WTC11 (cell line): ENCODE results near the gene NEDD4. TPM values are rescaled to one million over a fixed set of nuclear protein-coding genes. Genes with fewer than 3 reads are reported as not detected.

Experiments
- ATAC-seq: fragments of 200-7000 bp; cut with Tn5 transposase; 2 replicates; pipeline ENCODE4 v1.10.0; 2021; ENCODE audit warnings: mild to moderate bottlenecking, moderate library complexity
- CTCF ChIA-PET: fragments of 300-600 bp; sonication (Branson Sonifier 250); formaldehyde crosslinking; loops from one replicate; lab custom pipeline; 2021; ENCODE audit warnings: antibody characterized with exemption; lab: Charles Lee
- POLR2A ChIA-PET: fragments of 350-600 bp; sonication (Branson Sonifier 250); formaldehyde crosslinking; loops from one replicate; lab custom pipeline; 2021; ENCODE audit warnings: antibody characterized with exemption; lab: Charles Lee
- DNase-seq: peaks from one replicate; pipeline ENCODE4 v3.0.0; 2021; ENCODE audit warnings: low spot score
- H3K27ac Mint-ChIP-seq: 2 replicates; pipeline ENCODE4 v1.8.0; 2021; ENCODE audit warnings: mixed read lengths
- H3K27me3 Mint-ChIP-seq: 2 replicates; pipeline ENCODE4 v1.8.0; 2021; ENCODE audit warnings: low read depth, mild to moderate bottlenecking, moderate library complexity, mixed read lengths
- H3K36me3 Mint-ChIP-seq: 2 replicates; pipeline ENCODE4 v1.8.0; 2021; ENCODE audit warnings: mixed read lengths
- H3K4me1 Mint-ChIP-seq: 2 replicates; pipeline ENCODE4 v1.8.0; 2022; ENCODE audit warnings: mixed read lengths
- H3K4me3 Mint-ChIP-seq: 2 replicates; pipeline ENCODE4 v1.8.0; 2021; ENCODE audit warnings: mild to moderate bottlenecking, moderate library complexity, mixed read lengths
- H3K9me3 Mint-ChIP-seq: 2 replicates; pipeline ENCODE4 v1.8.0; 2021; ENCODE audit warnings: mixed read lengths
- ARID4B ChIP-seq: sonication (generic); formaldehyde crosslinking; IDR thresholded peaks from 2 replicates; pipeline ENCODE4 v1.8.0; 2023; ENCODE audit warnings: missing genetic modification reagents, mild to moderate bottlenecking, borderline replicate concordance
- ATF6 ChIP-seq: sonication (generic); formaldehyde crosslinking; IDR thresholded peaks from 2 replicates; pipeline ENCODE4 v1.8.1; 2023; ENCODE audit warnings: mild to moderate bottlenecking, missing genetic modification reagents
- CTCF ChIP-seq: fragments of 200-600 bp; IDR thresholded peaks from 2 replicates; pipeline ENCODE4 v1.8.0; 2022; ENCODE audit warnings: antibody characterized with exemption
- ERG ChIP-seq: fragments of 250-450 bp; sonication (Bioruptor Pico); IDR thresholded peaks from 2 replicates; pipeline ENCODE4 v1.8.0; 2021; ENCODE audit warnings: mild to moderate bottlenecking
- FOXP4 ChIP-seq: sonication (generic); formaldehyde crosslinking; IDR thresholded peaks from 2 replicates; pipeline ENCODE4 v1.8.0; 2022; ENCODE audit warnings: mild to moderate bottlenecking, missing genetic modification reagents
- MAX ChIP-seq: sonication (generic); formaldehyde crosslinking; IDR thresholded peaks from 2 replicates; pipeline ENCODE4 v1.8.0; 2022; ENCODE audit warnings: mild to moderate bottlenecking, missing genetic modification reagents
- MXD4 ChIP-seq: fragments of 250-450 bp; sonication (Bioruptor Pico); IDR thresholded peaks from 2 replicates; pipeline ENCODE4 v1.8.0; 2021; ENCODE audit warnings: mild to moderate bottlenecking, moderate library complexity, borderline replicate concordance
- NFYB ChIP-seq: sonication (generic); formaldehyde crosslinking; conservative IDR thresholded peaks from 2 replicates; pipeline ENCODE4 v1.8.0; 2022; ENCODE audit warnings: low read depth, missing genetic modification reagents
- ZBTB43 ChIP-seq: sonication (generic); formaldehyde crosslinking; IDR thresholded peaks from 2 replicates; pipeline ENCODE4 v1.8.1; 2023; ENCODE audit warnings: mild to moderate bottlenecking, missing genetic modification reagents
- ZNF138 ChIP-seq: sonication (generic); formaldehyde crosslinking; conservative IDR thresholded peaks from 2 replicates; pipeline ENCODE4 v1.8.1; 2022; ENCODE audit warnings: mild to moderate bottlenecking, moderate library complexity, missing genetic modification reagents
- ZNF263 ChIP-seq: sonication (generic); formaldehyde crosslinking; IDR thresholded peaks from 2 replicates; pipeline ENCODE4 v1.8.1; 2022; ENCODE audit warnings: low read depth, mild to moderate bottlenecking, moderate library complexity, missing genetic modification reagents
- ZNF281 ChIP-seq: sonication (generic); formaldehyde crosslinking; IDR thresholded peaks from 2 replicates; pipeline ENCODE4 v1.8.0; 2023; ENCODE audit warnings: mild to moderate bottlenecking, missing genetic modification reagents
- ZNF317 ChIP-seq: sonication (generic); formaldehyde crosslinking; IDR thresholded peaks from 2 replicates; pipeline ENCODE4 v1.8.1; 2023; ENCODE audit warnings: low read depth, mild to moderate bottlenecking, moderate library complexity, missing genetic modification reagents, borderline replicate concordance
- ZNF396 ChIP-seq: fragments of 250-450 bp; sonication (Bioruptor Pico); IDR thresholded peaks from 2 replicates; pipeline ENCODE4 v1.8.0; 2021; ENCODE audit warnings: mild to moderate bottlenecking, moderate library complexity, borderline replicate concordance
- ZNF423 ChIP-seq: fragments of 250-450 bp; sonication (Bioruptor Pico); IDR thresholded peaks from 2 replicates; pipeline ENCODE4 v2.1.2; 2022; ENCODE audit warnings: mild to moderate bottlenecking, moderate library complexity
- total RNA-seq: library from RNA; stranded (reverse); gene quantifications from 3 replicates; pipeline ENCODE4 v1.2.3, GENCODE V29; 2021

NEDD4 gene
- total RNA-seq, 1 experiment from 2014 or later, result 4.5 TPM

- DNase-seq (no peak), ATAC-seq (no peak)
- Mint-ChIP-seq H3K27ac (no peak overlapping the region), H3K9me3 (peaks cover 8% of the 10 kb centered on the region), H3K4me1 (no peaks in the 10 kb centered on the region), H3K36me3 (no peaks in the 10 kb centered on the region), H3K4me3 (no peak overlapping the region), H3K27me3 (no peaks in the 10 kb centered on the region; the same call in 1 of the 2 replicates)
- ChIA-PET POLR2A (no interaction called here), CTCF (no interaction called here)
- no peak for TF ChIP-seq ZNF138 (CRISPR knock-in tag)
- no peak for TF ChIP-seq MAX (CRISPR knock-in tag)
- no peak for TF ChIP-seq ZNF317
- TF ChIP-seq ZNF281 (CRISPR knock-in tag), result no peak
- no peak for TF ChIP-seq ZBTB43
- TF ChIP-seq ZNF263, result no peak
- no peak for TF ChIP-seq CTCF
- TF ChIP-seq ATF6 (CRISPR knock-in tag), result no peak
- TF ChIP-seq ZNF423, result no peak
- no peak for TF ChIP-seq FOXP4 (CRISPR knock-in tag)
- TF ChIP-seq ARID4B, result no peak
- TF ChIP-seq ZNF396 (CRISPR knock-in tag), result no peak
- no peak for TF ChIP-seq ERG (CRISPR knock-in tag)
- TF ChIP-seq NFYB (CRISPR knock-in tag), result no peak
- TF ChIP-seq MXD4 (CRISPR knock-in tag), result no peak
These were observed 38.0 kb upstream of the NEDD4 start for GRCh38 chr15:56031402-56031801.
